ENCODE results near the gene ANKS1B. TPM values are rescaled to one million over a fixed set of nuclear protein-coding genes. Genes with fewer than 3 reads are reported as not detected.

The ANKS1B gene
- total RNA-seq, 1 donor from 2014 or later: 2.4 TPM

DNA sequence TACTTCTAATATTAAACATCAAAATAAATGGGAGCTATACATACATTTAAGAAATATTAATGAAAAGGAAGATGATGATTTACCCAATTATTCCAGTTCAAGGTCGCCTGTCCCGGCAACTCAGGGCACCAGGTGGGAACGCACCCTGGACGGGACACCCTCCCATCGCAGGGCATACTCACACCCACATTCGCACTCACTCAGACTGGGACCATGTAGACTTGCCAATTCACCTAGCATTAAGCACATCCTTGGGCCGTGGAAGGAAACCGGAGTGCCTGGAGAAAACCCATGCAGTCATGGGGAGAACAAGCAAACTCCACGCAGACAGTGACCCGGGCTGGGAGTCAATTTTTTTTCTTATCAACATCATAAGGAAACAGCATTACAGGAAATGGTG, 864.8 kb downstream of the ANKS1B start:
- H3K9me3 ChIP-seq (ENCODE audit: insufficient read depth, low read depth, low read length): no peaks in the 10 kb centered on the region
- H3K4me3 ChIP-seq (ENCODE audit: insufficient read depth, low read depth, low read length): no peak overlapping the region
- no peak overlapping the region for H2AFZ ChIP-seq (ENCODE audit: low read depth, low read length)
- no peak overlapping the region for H3K4me2 ChIP-seq (ENCODE audit: low read length)
- H3K27ac Mint-ChIP-seq (ENCODE audit: unreplicated experiment): no peak overlapping the region
- FAIRE-seq: no peak
- H3K27me3 Mint-ChIP-seq (ENCODE audit: low read depth, unreplicated experiment): no peaks in the 10 kb centered on the region
- no peaks in the 10 kb centered on the region for H3K36me3 ChIP-seq (ENCODE audit: insufficient read depth, low read length)
- TF ChIP-seq EZH2 (IDR thresholded peaks at IDR 0.05; ENCODE audit: insufficient read depth, low read length): no peak
- TF ChIP-seq, protein P1, sequence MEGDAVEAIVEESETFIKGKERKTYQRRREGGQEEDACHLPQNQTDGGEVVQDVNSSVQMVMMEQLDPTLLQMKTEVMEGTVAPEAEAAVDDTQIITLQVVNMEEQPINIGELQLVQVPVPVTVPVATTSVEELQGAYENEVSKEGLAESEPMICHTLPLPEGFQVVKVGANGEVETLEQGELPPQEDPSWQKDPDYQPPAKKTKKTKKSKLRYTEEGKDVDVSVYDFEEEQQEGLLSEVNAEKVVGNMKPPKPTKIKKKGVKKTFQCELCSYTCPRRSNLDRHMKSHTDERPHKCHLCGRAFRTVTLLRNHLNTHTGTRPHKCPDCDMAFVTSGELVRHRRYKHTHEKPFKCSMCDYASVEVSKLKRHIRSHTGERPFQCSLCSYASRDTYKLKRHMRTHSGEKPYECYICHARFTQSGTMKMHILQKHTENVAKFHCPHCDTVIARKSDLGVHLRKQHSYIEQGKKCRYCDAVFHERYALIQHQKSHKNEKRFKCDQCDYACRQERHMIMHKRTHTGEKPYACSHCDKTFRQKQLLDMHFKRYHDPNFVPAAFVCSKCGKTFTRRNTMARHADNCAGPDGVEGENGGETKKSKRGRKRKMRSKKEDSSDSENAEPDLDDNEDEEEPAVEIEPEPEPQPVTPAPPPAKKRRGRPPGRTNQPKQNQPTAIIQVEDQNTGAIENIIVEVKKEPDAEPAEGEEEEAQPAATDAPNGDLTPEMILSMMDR (IDR thresholded peaks at IDR 0.05; ENCODE audit: insufficient read depth, low read depth, low read length): no peak
- no peak overlapping the region for H3K27ac ChIP-seq (ENCODE audit: low read depth, low read length)
- H3K9me3 Mint-ChIP-seq (ENCODE audit: unreplicated experiment): no peaks in the 10 kb centered on the region
- no peaks in the 10 kb centered on the region for H3K27me3 ChIP-seq (ENCODE audit: insufficient read depth, low read length)
- H3K4me1 Mint-ChIP-seq (ENCODE audit: low read depth, unreplicated experiment): no peaks in the 10 kb centered on the region
- no peak overlapping the region for H3K9ac ChIP-seq (ENCODE audit: low read length)
- H3K4me1 ChIP-seq (ENCODE audit: insufficient read depth, low read length): no peaks in the 10 kb centered on the region
- no peak for DNase-seq (ENCODE audit: low read depth)
- H3K79me2 ChIP-seq (ENCODE audit: insufficient read depth, low read length): no peaks in the 10 kb centered on the region
- H3K4me3 Mint-ChIP-seq (ENCODE audit: unreplicated experiment): no peak overlapping the region
- no peaks in the 10 kb centered on the region for H4K20me1 ChIP-seq (ENCODE audit: insufficient read depth, low read length)
- H3K36me3 Mint-ChIP-seq (ENCODE audit: low read depth, unreplicated experiment): no peaks in the 10 kb centered on the region

DNA sequence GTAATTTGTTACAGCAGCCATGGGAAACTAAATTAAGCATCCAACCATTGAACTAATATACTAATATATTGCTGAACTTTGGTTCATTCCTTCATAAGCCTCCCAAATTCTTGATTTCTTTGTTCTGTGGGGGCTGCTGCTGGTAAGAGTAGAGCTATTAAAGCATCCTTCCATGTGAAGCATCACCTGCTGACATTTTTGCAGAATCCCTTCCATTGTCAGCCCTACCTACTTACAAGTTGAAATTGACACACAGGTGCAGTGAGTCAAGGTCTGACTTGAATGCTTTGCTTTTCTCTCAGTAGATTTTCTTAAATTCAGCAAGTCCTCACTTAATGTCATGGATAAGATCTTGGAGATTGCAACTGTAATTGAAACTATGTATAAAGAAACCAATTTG, 865.3 kb downstream of the ANKS1B start:
- Histone ChIP-seq H2AFZ (ENCODE audit: low read depth, low read length) (no peak overlapping the region), H3K79me2 (ENCODE audit: insufficient read depth, low read length) (no peaks in the 10 kb centered on the region), H3K9ac (ENCODE audit: low read length) (no peak overlapping the region), H3K4me2 (ENCODE audit: low read length) (no peak overlapping the region), H3K27me3 (ENCODE audit: insufficient read depth, low read length) (no peaks in the 10 kb centered on the region), H3K9me3 (ENCODE audit: insufficient read depth, low read depth, low read length) (no peaks in the 10 kb centered on the region), H3K36me3 (ENCODE audit: insufficient read depth, low read length) (no peaks in the 10 kb centered on the region), H4K20me1 (ENCODE audit: insufficient read depth, low read length) (no peaks in the 10 kb centered on the region), H3K27ac (ENCODE audit: low read depth, low read length) (no peak overlapping the region), H3K4me1 (ENCODE audit: insufficient read depth, low read length) (no peaks in the 10 kb centered on the region), H3K4me3 (ENCODE audit: insufficient read depth, low read depth, low read length) (no peak overlapping the region)
- no peaks in the 10 kb centered on the region for H3K9me3 Mint-ChIP-seq (ENCODE audit: unreplicated experiment)
- no peaks in the 10 kb centered on the region for H3K36me3 Mint-ChIP-seq (ENCODE audit: low read depth, unreplicated experiment)
- no peak overlapping the region for H3K27ac Mint-ChIP-seq (ENCODE audit: unreplicated experiment)
- no peaks in the 10 kb centered on the region for H3K27me3 Mint-ChIP-seq (ENCODE audit: low read depth, unreplicated experiment)
- TF ChIP-seq, protein P1 (IDR thresholded peaks at IDR 0.05; ENCODE audit: insufficient read depth, low read depth, low read length): no peak
- no peak for TF ChIP-seq EZH2 (IDR thresholded peaks at IDR 0.05; ENCODE audit: insufficient read depth, low read length)
- FAIRE-seq: no peak
- no peak for DNase-seq (ENCODE audit: low read depth)
- H3K4me3 Mint-ChIP-seq (ENCODE audit: unreplicated experiment): no peak overlapping the region
- H3K4me1 Mint-ChIP-seq (ENCODE audit: low read depth, unreplicated experiment): no peaks in the 10 kb centered on the region

DNA sequence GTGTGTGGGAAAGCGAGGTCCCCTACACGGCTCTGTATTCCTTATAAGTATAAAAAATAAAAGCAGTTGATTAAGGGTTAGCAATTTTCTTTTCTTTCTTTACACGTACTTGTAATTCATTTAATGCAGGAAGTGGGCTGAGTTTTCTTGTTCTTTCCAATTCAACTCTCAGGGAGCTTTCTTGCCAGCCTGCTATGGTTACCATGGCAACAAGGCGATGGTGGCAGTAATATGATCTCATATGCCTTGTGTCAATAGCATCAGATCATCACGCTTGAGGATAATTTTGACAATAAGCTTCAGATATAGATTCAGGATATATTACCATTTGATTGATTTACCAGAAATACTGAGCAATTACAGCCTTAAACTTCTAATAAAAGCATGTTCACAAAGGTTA, 873.1 kb downstream of the ANKS1B start:
- no peak overlapping the region for H3K27ac ChIP-seq (ENCODE audit: low read depth, low read length)
- H3K9me3 Mint-ChIP-seq (ENCODE audit: unreplicated experiment): no peaks in the 10 kb centered on the region
- H3K36me3 ChIP-seq (ENCODE audit: insufficient read depth, low read length): no peaks in the 10 kb centered on the region
- no peak for DNase-seq (ENCODE audit: low read depth)
- no peaks in the 10 kb centered on the region for H3K36me3 Mint-ChIP-seq (ENCODE audit: low read depth, unreplicated experiment)
- no peak overlapping the region for H3K27ac Mint-ChIP-seq (ENCODE audit: unreplicated experiment)
- no peaks in the 10 kb centered on the region for H4K20me1 ChIP-seq (ENCODE audit: insufficient read depth, low read length)
- no peaks in the 10 kb centered on the region for H3K79me2 ChIP-seq (ENCODE audit: insufficient read depth, low read length)
- H2AFZ ChIP-seq (ENCODE audit: low read depth, low read length): no peak overlapping the region
- FAIRE-seq: no peak
- no peaks in the 10 kb centered on the region for H3K27me3 ChIP-seq (ENCODE audit: insufficient read depth, low read length)
- no peak overlapping the region for H3K4me3 ChIP-seq (ENCODE audit: insufficient read depth, low read depth, low read length)
- H3K9me3 ChIP-seq (ENCODE audit: insufficient read depth, low read depth, low read length): no peaks in the 10 kb centered on the region
- no peak overlapping the region for H3K9ac ChIP-seq (ENCODE audit: low read length)
- H3K4me1 ChIP-seq (ENCODE audit: insufficient read depth, low read length): no peaks in the 10 kb centered on the region
- no peak overlapping the region for H3K4me2 ChIP-seq (ENCODE audit: low read length)
- H3K4me3 Mint-ChIP-seq (ENCODE audit: unreplicated experiment): no peak overlapping the region
- no peak for TF ChIP-seq EZH2 (IDR thresholded peaks at IDR 0.05; ENCODE audit: insufficient read depth, low read length)
- TF ChIP-seq, protein P1 (IDR thresholded peaks at IDR 0.05; ENCODE audit: insufficient read depth, low read depth, low read length): no peak
- no peaks in the 10 kb centered on the region for H3K4me1 Mint-ChIP-seq (ENCODE audit: low read depth, unreplicated experiment)
- peaks cover 3% of the 10 kb centered on the region for H3K27me3 Mint-ChIP-seq (ENCODE audit: low read depth, unreplicated experiment)
